ENCODE data around the gene PITRM1.
"Not testable (repeated sequence)": the region's sequence is repeated elsewhere in the genome, so short reads cannot be mapped to it uniquely, and the experiment has no call there.

PITRM1 gene

DNA sequence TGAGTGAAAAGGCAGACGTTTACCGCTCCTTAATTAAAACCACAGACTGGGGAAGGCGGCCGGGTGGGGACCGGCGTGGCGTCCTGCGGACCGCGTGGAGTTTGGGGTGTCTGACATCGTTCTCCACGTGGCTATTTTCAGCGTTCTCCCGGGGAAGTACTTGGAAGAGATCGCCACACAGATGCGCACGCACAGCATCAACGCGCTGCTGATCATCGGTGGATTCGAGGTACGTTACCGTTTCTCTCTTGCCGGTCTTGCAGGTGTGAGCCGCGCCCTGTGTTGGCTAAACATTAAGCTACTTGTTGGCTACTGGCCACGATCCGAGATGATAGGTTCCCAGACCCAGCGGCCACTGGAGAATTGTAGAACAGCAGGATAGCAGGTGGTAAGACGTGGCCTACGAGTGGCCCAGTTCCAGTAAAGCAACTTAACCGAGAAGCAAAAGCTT is 53.9 kb downstream of the PITRM1 start:
- no peak for TF ChIP-seq ZNF274 (IDR thresholded peaks at IDR 0.05; ENCODE audit: low read depth, low read length)
- H3K4me3 ChIP-seq (ENCODE audit: low read length) = no peak overlapping the region

DNA sequence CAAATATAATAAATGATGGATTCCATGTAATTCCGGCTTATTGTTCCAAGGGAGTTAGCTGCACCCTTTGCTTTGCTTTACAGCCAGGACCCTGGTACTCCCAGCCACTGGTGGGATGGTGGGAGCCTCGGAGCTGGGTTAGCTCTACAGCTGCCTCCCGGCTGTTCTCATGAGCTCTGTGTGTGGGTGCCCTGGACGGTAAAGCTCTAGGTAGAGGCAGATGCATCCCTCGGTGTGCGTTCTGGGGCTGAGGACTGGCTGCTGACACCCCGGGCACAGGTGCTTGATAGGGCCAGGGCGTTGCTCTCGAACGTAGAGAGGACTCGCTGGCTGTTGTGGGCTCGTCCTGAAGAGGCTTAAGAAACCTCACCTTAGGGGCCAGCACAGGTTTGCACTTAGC is 55.1 kb downstream of the PITRM1 start:
- TF ChIP-seq ZNF274 (IDR thresholded peaks at IDR 0.05; ENCODE audit: low read depth, low read length) = no peak

DNA sequence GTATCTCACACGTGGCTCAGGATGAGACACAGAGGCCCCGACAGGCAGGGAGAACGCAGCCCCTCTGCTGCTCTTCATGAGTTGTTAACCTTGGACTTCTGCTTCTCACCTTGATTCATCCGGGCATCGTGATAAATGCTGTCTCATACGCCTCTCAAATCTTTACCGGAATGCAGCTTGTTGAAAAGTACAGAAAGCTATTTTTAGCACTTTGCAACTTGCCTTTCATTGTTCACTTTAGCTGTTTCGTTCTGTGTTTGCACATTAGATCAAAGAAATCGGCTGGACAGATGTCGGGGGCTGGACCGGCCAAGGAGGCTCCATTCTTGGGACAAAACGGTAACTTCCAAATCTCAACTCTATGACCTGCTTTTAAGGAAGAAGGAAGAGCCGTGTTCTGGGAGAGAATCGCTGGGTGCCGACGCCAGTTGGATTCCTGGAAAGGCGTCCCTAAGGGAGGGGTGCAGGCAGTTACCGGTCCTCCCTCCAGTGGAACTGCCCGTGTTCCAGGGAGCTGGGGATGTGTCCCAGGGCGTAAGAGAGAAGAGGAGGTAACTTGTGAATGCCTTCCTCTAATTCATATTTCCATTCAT is 56.0 kb downstream of the PITRM1 start:
- no peak for TF ChIP-seq ZNF274 (IDR thresholded peaks at IDR 0.05; ENCODE audit: low read depth, low read length)
- H3K4me3 ChIP-seq (ENCODE audit: low read length) = no peak overlapping the region

More for the DNA sequence above, 55.1 kb downstream of the PITRM1 start:
- no peak overlapping the region for H3K4me3 ChIP-seq (ENCODE audit: low read length)

DNA sequence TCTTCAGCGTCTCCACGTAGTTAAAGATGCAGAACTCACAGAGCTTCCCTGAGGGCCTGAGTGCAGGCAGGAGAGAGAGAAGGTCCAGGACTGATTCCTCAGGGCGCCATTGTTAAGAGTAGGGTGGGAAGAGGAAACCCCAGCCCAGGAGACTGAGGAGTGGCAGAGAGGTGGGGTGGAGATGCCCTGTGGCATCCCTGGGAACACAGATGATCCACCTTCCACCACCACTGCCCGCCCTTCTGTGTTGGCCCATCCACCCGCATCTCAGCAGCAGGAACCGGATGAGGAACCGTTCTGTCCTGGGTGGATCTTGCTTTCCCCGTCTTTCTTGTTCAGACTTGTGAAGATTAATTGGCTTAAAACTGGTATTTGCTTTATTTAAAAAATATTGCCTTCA is 56.9 kb downstream of the PITRM1 start:
- no peak for TF ChIP-seq ZNF274 (IDR thresholded peaks at IDR 0.05; ENCODE audit: low read depth, low read length)
- no peak overlapping the region for H3K4me3 ChIP-seq (ENCODE audit: low read length)

DNA sequence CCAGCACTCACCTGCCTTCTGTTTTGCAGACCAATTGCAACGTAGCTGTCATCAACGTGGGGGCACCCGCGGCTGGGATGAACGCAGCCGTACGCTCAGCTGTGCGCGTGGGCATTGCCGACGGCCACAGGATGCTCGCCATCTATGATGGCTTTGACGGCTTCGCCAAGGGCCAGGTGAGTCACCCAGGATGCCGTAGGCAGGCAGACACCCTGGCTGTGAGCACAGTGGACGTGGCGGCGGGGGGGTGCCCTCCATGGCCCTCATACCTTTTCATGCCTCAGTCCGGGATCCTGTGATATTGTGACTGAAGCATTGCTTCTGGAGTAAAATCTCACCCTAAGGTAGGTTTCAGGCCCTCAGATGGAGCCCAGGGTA is 59.2 kb downstream of the PITRM1 start:
- TF ChIP-seq ZNF274 (IDR thresholded peaks at IDR 0.05; ENCODE audit: low read depth, low read length) = no peak
- no peak overlapping the region for H3K4me3 ChIP-seq (ENCODE audit: low read length)

DNA sequence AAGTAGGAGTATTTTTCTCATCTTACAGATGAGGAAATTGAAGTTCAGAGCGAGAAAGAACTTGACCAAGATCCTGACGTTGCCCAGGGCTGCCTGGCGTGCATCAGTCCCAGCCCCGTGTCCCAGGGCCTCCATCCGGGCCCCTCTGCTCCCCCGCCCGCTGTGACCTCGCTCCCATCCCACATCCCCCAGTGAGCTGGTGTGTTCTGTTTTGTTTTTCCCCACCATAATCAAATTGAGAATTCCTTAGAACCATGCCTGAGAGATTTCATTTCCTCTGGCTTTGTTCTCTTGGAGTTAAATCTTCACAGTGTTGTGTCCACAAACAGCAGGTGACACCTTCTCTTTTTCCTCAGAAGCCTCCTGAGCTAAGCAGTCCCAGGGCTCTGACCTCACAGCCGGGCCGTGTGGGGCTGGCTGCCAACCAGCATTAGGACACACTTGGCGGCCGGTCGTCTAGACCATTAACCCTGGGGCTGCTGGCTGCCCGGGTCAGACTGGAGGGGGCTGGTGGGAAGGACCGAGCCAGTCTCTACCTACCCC is 60.9 kb downstream of the PITRM1 start:
- no peak for TF ChIP-seq ZNF274 (IDR thresholded peaks at IDR 0.05; ENCODE audit: low read depth, low read length)
- H3K4me3 ChIP-seq (ENCODE audit: low read length) = no peak overlapping the region

DNA sequence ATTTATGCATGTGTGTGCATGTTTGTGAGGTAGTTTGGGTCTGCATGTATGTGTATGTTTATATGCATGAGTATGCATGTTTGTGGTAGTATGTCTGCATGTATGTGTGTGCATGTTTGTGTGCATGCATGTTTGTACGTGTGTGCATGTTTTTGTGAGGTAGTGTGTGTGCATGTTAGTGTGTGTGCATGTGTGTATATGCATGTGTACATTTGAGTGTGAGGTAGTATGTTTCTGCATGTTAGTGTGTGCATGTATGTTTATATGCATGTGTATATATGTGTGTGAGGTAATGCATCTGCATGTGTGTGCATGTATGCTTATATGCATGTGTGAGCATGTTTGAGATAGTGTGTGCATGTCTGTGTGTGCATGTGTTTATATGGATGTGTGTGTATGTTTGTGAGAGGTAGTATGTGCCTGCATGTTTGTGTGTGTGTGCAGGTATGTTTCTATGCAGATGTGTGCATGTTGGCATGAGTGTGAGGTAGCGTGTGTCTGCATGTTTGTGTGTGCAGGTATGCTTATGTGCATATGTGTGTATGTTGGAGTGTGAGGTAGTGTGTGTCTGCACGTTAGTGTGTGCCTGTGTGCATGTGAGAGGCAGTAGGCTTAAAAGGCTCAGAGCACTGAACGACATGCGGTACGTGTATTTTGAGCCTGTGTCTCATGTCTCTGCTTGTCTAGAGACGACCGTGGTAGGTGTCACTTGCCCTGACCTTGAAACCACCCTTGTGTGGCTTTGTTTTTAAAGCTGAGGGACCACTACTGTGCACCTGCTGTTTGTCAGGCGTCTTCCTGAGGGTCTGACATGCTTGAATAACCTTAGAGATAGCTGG is 61.6 kb downstream of the PITRM1 start:
- H3K4me3 ChIP-seq (ENCODE audit: low read length) = no peak overlapping the region
- TF ChIP-seq ZNF274 (IDR thresholded peaks at IDR 0.05; ENCODE audit: low read depth, low read length) = no peak

DNA sequence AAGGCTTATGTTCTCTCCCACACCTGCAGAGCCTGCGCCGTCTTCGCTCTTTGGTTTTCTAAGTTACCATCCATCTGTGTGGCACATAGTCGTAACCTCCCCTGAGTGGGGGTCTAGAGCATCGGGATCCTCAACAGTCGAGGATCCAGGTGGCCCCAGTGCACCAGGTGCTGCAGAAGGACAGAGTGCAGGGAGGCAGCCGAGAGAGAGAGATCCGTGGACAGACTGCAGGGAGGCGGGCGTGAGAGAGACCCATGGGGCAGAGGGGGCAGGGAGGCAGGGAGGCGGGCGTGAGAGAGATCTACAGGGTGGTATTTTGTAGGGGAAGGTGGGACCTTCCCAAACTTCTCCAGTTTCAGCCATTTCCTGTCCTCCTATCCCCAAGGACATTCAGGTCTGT is 62.9 kb downstream of the PITRM1 start:
- H3K4me3 ChIP-seq (ENCODE audit: low read length) = no peak overlapping the region
- TF ChIP-seq ZNF274 (IDR thresholded peaks at IDR 0.05; ENCODE audit: low read depth, low read length) = no peak

DNA sequence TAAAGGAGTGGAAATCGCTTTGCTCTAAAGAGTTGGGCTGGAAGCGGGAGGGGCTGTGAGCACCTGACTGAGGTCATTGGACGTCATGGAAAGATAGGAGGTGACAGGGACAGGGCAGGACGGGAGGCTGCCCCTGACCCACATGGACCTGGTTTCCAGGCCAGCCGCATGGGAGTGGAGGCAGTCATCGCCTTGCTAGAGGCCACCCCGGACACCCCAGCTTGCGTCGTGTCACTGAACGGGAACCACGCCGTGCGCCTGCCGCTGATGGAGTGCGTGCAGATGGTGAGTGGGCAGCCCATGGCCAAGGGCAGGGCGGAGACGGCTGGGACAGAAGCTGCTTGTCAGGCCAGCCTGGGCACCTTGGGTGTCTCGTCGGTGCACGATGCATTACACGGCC is 63.4 kb downstream of the PITRM1 start:
- H3K4me3 ChIP-seq (ENCODE audit: low read length) = no peak overlapping the region
- TF ChIP-seq ZNF274 (IDR thresholded peaks at IDR 0.05; ENCODE audit: low read depth, low read length) = no peak

DNA sequence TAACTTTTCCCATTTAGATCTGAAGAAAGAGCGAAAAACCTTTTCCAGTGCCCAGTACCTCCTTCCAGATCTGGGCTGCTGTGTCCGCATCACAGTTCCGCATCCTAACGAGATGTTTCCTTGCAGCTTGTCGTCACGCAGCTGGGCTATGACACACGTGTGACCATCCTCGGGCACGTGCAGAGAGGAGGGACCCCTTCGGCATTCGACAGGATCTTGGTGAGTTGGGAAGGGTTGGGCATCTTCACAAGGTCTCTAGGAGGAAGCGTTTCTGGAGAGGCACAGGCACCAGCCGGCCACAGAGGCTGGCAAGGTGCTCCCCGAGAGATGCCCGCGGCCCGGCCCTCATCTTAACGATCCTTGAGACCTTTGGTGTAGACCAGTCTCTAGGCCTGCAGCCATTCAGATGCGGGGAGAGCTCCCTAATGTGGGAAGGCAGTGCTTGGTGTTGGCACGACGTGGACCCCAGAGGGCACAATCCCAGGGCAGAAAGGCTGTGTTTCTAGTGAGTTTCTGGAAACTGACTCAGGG is 63.9 kb downstream of the PITRM1 start:
- TF ChIP-seq ZNF274 (IDR thresholded peaks at IDR 0.05; ENCODE audit: low read depth, low read length) = no peak
- no peak overlapping the region for H3K4me3 ChIP-seq (ENCODE audit: low read length)

DNA sequence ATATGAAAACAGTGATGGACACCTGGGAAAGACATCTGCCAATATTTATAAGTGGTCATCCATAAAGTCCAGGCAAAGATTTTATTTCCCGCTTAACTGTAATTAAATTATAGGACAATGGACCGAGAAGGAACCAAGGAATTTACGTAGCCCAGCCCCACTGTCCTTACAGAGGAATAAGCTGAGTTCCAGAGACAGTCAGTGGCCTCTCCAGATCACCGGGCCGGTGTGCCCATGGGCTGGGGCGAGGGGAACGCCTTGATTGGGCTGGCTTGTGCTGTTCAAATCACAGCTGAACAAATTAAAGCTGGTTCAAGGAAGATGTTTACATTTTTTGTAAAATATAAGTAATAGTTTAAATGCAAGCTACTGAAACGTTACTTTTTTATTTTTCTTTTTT is 64.5 kb downstream of the PITRM1 start:
- no peak for TF ChIP-seq ZNF274 (IDR thresholded peaks at IDR 0.05; ENCODE audit: low read depth, low read length)
- H3K4me3 ChIP-seq (ENCODE audit: low read length) = no peak overlapping the region

DNA sequence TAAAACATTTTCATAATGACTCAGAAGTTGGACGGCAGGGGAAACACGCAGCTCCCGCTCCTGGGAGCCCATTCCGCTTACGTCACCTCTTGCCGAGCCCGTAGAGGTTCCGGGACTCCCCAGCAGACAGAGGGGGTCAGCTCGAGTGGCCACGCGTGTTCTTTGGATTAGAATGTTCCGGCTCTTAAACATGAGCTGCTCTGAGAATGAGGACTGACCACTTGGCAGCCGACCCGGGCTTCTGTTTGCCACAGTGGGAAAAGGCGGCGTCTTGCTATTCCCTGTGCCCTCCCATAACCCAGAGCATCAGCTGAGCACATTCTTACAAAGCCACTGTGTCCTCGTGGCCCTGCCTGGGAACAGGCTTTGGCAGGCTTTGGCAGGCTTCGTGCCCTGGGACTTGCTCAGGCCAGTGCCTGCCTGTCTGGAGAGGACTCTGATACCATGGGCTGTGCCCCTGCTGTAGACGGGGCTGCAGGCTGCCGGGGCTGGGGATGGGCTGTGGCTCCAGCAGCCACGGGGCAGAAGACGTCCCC is 65.1 kb downstream of the PITRM1 start:
- no peak overlapping the region for H3K4me3 ChIP-seq (ENCODE audit: low read length)
- TF ChIP-seq ZNF274 (IDR thresholded peaks at IDR 0.05; ENCODE audit: low read depth, low read length) = no peak

DNA sequence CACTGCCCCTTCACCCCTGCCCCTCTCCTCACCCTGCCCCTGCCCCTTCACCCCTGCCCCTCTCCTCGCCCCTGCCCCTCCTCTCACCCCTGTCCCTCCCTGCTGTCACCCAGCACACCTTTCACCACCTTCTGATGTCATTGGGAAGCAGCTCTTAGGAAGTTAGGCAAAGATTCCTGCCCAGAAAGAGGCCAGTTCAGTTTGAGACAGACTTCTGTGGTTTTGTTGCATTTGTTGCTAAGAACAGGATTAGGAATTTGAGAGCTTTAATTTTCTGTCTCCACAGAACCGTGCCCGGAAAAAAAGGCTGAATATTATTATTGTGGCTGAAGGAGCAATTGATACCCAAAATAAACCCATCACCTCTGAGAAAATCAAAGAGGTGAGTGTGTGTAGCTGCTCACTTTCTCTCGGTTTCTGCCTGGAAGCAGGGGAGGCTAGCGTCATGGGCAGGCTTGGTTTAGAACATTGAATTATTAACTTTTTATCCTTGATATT is 65.6 kb downstream of the PITRM1 start:
- no peak overlapping the region for H3K4me3 ChIP-seq (ENCODE audit: low read length)
- TF ChIP-seq ZNF274 (IDR thresholded peaks at IDR 0.05; ENCODE audit: low read depth, low read length) = no peak

DNA sequence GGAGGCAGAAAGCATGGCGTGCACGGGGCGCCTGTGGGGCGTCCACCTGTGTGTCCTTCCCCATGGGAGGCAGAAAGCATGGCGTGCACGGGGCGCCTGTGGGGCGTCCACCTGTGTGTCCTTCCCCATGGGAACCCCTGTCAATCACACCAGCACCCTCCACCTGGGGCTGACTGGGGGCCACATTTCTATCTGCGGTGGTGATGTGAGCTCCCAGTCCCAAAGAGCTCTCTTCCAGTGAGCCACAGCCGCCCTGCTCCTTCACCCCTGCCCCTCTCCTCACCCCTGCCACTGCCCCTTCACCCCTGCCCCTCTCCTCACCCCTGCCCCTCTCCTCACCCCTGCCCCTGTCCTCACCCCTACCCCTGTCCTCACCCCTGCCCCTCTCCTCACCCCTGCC is 66.3 kb downstream of the PITRM1 start:
- not testable (repeated sequence) for H3K4me3 ChIP-seq (ENCODE audit: low read length)

DNA sequence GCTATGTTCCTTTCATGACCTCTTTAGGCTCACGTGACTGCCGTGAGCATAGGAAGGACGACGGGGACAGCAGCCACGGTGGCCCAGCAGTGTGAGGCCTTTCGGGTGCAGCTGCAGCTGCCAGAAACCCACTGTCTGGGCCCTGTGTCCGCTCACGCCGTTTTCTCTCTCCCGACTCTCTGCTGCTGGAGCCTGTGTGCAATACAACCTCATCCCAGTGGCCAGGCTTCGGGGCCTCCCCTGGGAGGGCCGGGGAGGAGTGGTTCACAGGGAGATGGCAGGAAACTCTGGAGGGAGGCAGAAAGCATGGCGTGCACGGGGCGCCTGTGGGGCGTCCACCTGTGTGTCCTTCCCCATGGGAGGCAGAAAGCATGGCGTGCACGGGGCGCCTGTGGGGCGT is 66.7 kb downstream of the PITRM1 start:
- no peak overlapping the region for H3K4me3 ChIP-seq (ENCODE audit: low read length)
- TF ChIP-seq ZNF274 (IDR thresholded peaks at IDR 0.05; ENCODE audit: low read depth, low read length) = no peak

All from GM08714 (cell line).